NCI-H2171 treated with DMSO at 0.1 percent for 48 hours (cell line): ENCODE measurements around the gene KCNQ5.

ENCODE experiments used
- DNase-seq: peaks from one replicate; lab custom pipeline; 2025; lab: John Stamatoyannopoulos, UW

The KCNQ5 gene

GRCh38 chr6:73000460-73000859 lies 378.6 kb downstream of the KCNQ5 start:
- DNase-seq = no peak

GRCh38 chr6:73002588-73002987 lies 380.7 kb downstream of the KCNQ5 start:
- no peak for DNase-seq

- no peak for DNase-seq
Observed at GRCh38 chr6:73003302-73003701, 381.4 kb downstream of the KCNQ5 start.

- no peak for DNase-seq
Observed at GRCh38 chr6:73004231-73004630, 382.4 kb downstream of the KCNQ5 start.

GRCh38 chr6:73004861-73005260 lies 383.0 kb downstream of the KCNQ5 start:
- no peak for DNase-seq

- DNase-seq = no peak
Observed at GRCh38 chr6:73006146-73006545, 384.3 kb downstream of the KCNQ5 start.

- no peak for DNase-seq
Observed at GRCh38 chr6:73011945-73012344, 390.1 kb downstream of the KCNQ5 start.

- no peak for DNase-seq
Observed at GRCh38 chr6:73017476-73017875, 395.6 kb downstream of the KCNQ5 start.

GRCh38 chr6:73024598-73024997 lies 402.7 kb downstream of the KCNQ5 start:
- no peak for DNase-seq

- no peak for DNase-seq
Observed at GRCh38 chr6:73027691-73028090, 405.8 kb downstream of the KCNQ5 start.

- no peak for DNase-seq
Observed at GRCh38 chr6:73028124-73028766, 406.4 kb downstream of the KCNQ5 start.

- no peak for DNase-seq
Observed at GRCh38 chr6:73028893-73029450, 407.1 kb downstream of the KCNQ5 start.

- no peak for DNase-seq
Observed at GRCh38 chr6:73030257-73030656, 408.4 kb downstream of the KCNQ5 start.

GRCh38 chr6:73030791-73031782 lies 409.2 kb downstream of the KCNQ5 start:
- DNase-seq = no peak

- DNase-seq = no peak
Observed at GRCh38 chr6:73032586-73032985, 410.7 kb downstream of the KCNQ5 start.

- DNase-seq = no peak
Observed at GRCh38 chr6:73036689-73037088, 414.8 kb downstream of the KCNQ5 start.

GRCh38 chr6:73041051-73041450 lies 419.2 kb downstream of the KCNQ5 start:
- DNase-seq = no peak

- no peak for DNase-seq
Observed at GRCh38 chr6:73042892-73043291, 421.0 kb downstream of the KCNQ5 start.

GRCh38 chr6:73043446-73043845 lies 421.6 kb downstream of the KCNQ5 start:
- no peak for DNase-seq

- DNase-seq = no peak
Observed at GRCh38 chr6:73045609-73046008, 423.7 kb downstream of the KCNQ5 start.

- no peak for DNase-seq
Observed at GRCh38 chr6:73047801-73048200, 425.9 kb downstream of the KCNQ5 start.

GRCh38 chr6:73049971-73050594 lies 428.2 kb downstream of the KCNQ5 start:
- DNase-seq = no peak
